ENCODE results near the gene CLEC20A. TPM values are rescaled to one million over a fixed set of nuclear protein-coding genes. Genes with fewer than 3 reads are reported as not detected.

CLEC20A gene
- total RNA-seq, 1 experiment from 2014 or later = not detected

GRCh38 chr1:178485541-178485981 lies 11.2 kb downstream of the CLEC20A start:
- ChIA-PET POLR2A (no interaction called here), CTCF (interaction anchor here (0.6 to 9.3 kb wide), 4 partner anchors 15 to 455 kb away, joined by 3 to 92 read pairs (median 3); no protein-coding TSS in a partner anchor)
- H3K36me3 Mint-ChIP-seq (ENCODE audit: insufficient read depth, unreplicated experiment) = peaks cover 15% of the 10 kb centered on the region
- no peak overlapping the region for H3K4me3 Mint-ChIP-seq (ENCODE audit: unreplicated experiment)
- intact Hi-C loops (cut with micrococcal nuclease) = no loop called here
- TF ChIP-seq, protein P1, sequence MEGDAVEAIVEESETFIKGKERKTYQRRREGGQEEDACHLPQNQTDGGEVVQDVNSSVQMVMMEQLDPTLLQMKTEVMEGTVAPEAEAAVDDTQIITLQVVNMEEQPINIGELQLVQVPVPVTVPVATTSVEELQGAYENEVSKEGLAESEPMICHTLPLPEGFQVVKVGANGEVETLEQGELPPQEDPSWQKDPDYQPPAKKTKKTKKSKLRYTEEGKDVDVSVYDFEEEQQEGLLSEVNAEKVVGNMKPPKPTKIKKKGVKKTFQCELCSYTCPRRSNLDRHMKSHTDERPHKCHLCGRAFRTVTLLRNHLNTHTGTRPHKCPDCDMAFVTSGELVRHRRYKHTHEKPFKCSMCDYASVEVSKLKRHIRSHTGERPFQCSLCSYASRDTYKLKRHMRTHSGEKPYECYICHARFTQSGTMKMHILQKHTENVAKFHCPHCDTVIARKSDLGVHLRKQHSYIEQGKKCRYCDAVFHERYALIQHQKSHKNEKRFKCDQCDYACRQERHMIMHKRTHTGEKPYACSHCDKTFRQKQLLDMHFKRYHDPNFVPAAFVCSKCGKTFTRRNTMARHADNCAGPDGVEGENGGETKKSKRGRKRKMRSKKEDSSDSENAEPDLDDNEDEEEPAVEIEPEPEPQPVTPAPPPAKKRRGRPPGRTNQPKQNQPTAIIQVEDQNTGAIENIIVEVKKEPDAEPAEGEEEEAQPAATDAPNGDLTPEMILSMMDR (IDR thresholded peaks at IDR 0.05; ENCODE audit: unreplicated experiment) = no peak
- BruUV-seq (replicated peaks) = no TSS peak
- H3K9me3 Mint-ChIP-seq (ENCODE audit: unreplicated experiment) = no peaks in the 10 kb centered on the region
- H3K27me3 Mint-ChIP-seq (ENCODE audit: insufficient read depth, unreplicated experiment) = no peaks in the 10 kb centered on the region
- DNase-seq (ENCODE audit: unreplicated experiment) = no peak
- no peaks in the 10 kb centered on the region for H3K4me1 Mint-ChIP-seq (ENCODE audit: insufficient read depth, unreplicated experiment)
- peak overlapping the region; percentile 1 for H3K27ac Mint-ChIP-seq (ENCODE audit: low read depth, unreplicated experiment)

DNA sequence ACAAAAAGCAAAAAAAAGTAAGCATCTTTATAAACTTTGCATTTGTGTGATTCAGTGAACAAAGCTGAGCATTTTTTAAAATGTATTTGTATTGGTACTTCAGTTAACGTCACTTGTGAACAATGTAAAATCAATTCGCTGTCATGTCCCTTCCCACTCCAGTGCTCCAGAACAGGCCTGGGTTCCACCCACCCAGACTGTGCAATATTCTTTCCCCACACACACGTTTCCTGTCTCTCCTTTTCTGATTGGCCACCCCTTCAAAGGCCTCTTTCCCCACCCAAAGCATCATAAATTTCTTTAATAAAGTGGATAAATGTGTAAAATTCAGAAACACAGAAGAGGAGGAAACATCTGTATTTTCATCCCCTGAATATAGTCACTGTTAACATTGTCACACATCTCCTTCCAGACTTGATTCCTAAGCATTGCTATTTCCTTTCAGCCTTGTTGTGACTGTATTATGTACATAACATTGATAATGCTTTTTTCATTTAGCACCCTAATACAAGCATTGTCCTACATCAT lies 12.0 kb downstream of the CLEC20A start:
- H3K9me3 Mint-ChIP-seq (ENCODE audit: unreplicated experiment) = no peaks in the 10 kb centered on the region
- BruUV-seq (replicated peaks) = no TSS peak
- no peak overlapping the region for H3K4me3 Mint-ChIP-seq (ENCODE audit: unreplicated experiment)
- no peaks in the 10 kb centered on the region for H3K27me3 Mint-ChIP-seq (ENCODE audit: insufficient read depth, unreplicated experiment)
- H3K4me1 Mint-ChIP-seq (ENCODE audit: insufficient read depth, unreplicated experiment) = no peaks in the 10 kb centered on the region
- no peak for DNase-seq (ENCODE audit: unreplicated experiment)
- CTCF ChIA-PET = interaction anchor here (0.6 to 9.3 kb wide), 7 partner anchors 16 to 638 kb away, joined by 3 to 92 read pairs (median 3); no protein-coding TSS in a partner anchor
- intact Hi-C loops (cut with micrococcal nuclease) = no loop called here
- TF ChIP-seq, protein P1 (IDR thresholded peaks at IDR 0.05; ENCODE audit: unreplicated experiment) = no peak
- peak overlapping the region; percentile 1 for H3K27ac Mint-ChIP-seq (ENCODE audit: low read depth, unreplicated experiment)
- POLR2A ChIA-PET = interaction anchor here (0.6 to 0.7 kb wide), 2 partner anchors 34 to 141 kb away, joined by 3 to 4 read pairs; no protein-coding TSS in a partner anchor
- peaks cover 21% of the 10 kb centered on the region for H3K36me3 Mint-ChIP-seq (ENCODE audit: insufficient read depth, unreplicated experiment)

- peak overlapping the region; percentile 69 for H3K27ac Mint-ChIP-seq (ENCODE audit: low read depth, unreplicated experiment)
- TF ChIP-seq, protein P1 (IDR thresholded peaks at IDR 0.05; ENCODE audit: unreplicated experiment) = no peak
- CTCF ChIA-PET = interaction anchor here (1.0 to 3.8 kb wide), 4 partner anchors 18 to 183 kb away, joined by 3 to 26 read pairs (median 4); no protein-coding TSS in a partner anchor
- peaks cover 29% of the 10 kb centered on the region for H3K36me3 Mint-ChIP-seq (ENCODE audit: insufficient read depth, unreplicated experiment)
- BruUV-seq (replicated peaks) = no TSS peak
- H3K9me3 Mint-ChIP-seq (ENCODE audit: unreplicated experiment) = no peaks in the 10 kb centered on the region
- H3K4me1 Mint-ChIP-seq (ENCODE audit: insufficient read depth, unreplicated experiment) = no peaks in the 10 kb centered on the region
- DNase-seq (ENCODE audit: unreplicated experiment) = no peak
- intact Hi-C loops (cut with micrococcal nuclease) = no loop called here
- H3K27me3 Mint-ChIP-seq (ENCODE audit: insufficient read depth, unreplicated experiment) = no peaks in the 10 kb centered on the region
- POLR2A ChIA-PET = interaction anchor here (3.0 kb wide), 1 partner anchor 13 kb away, joined by 10 read pairs; no protein-coding TSS in a partner anchor
- H3K4me3 Mint-ChIP-seq (ENCODE audit: unreplicated experiment) = no peak overlapping the region
Measured at GRCh38 chr1:178483251-178483957, 13.4 kb downstream of the CLEC20A start.

DNA sequence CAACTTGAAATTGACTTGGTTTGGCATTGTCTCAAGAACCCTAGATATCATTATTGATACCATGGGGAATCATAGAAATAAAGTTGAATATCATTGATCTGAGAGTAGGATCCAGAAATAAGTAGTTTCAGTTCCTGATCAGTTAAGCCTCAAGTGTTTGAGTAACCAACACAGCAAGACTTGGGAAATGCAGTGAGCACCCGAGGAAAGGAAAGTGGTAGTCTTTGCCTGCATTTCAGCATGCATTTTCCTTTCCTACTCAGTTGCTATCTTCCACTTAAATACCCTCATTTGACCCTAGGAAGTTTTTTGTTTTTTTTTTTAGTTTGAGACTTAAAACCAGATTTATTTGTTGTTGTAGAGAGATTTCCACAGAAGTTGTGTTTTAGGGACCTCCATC lies 18.9 kb downstream of the CLEC20A start:
- TF ChIP-seq, protein P1 (IDR thresholded peaks at IDR 0.05; ENCODE audit: unreplicated experiment) = no peak
- Mint-ChIP-seq H3K4me1 (ENCODE audit: insufficient read depth, unreplicated experiment) (no peaks in the 10 kb centered on the region), H3K9me3 (ENCODE audit: unreplicated experiment) (no peaks in the 10 kb centered on the region), H3K27me3 (ENCODE audit: insufficient read depth, unreplicated experiment) (no peaks in the 10 kb centered on the region), H3K27ac (ENCODE audit: low read depth, unreplicated experiment) (no peak overlapping the region), H3K36me3 (ENCODE audit: insufficient read depth, unreplicated experiment) (peaks cover 41% of the 10 kb centered on the region), H3K4me3 (ENCODE audit: unreplicated experiment) (no peak overlapping the region)
- intact Hi-C loops (cut with micrococcal nuclease) = no loop called here
- ChIA-PET POLR2A (no interaction called here), CTCF (interaction anchor here (0.9 kb wide), 1 partner anchor 23 kb away, joined by 3 read pairs; no protein-coding TSS in a partner anchor)
- DNase-seq (ENCODE audit: unreplicated experiment) = no peak
- no TSS peak for BruUV-seq (replicated peaks)
